Glomerular endothelial cell (primary cell): ENCODE results near the gene INPP4B. TPM values are rescaled to one million over a fixed set of nuclear protein-coding genes. Genes with fewer than 3 reads are reported as not detected.

Source experiments
- DNase-seq: peaks from one replicate; pipeline ENCODE4 v3.0.0-alpha.2; 2011; ENCODE audit warnings: low read depth, low spot score; ENCODE audit errors: extremely low read depth
- total RNA-seq: library from RNA; depleted of rRNA; stranded (reverse); fragments of >200 nt; gene quantifications from 2 replicates; pipeline ENCODE4 v1.2.3, GENCODE V29; 2015

The INPP4B gene
- total RNA-seq, 1 donor from 2014 or later, result 2.3 TPM

DNA sequence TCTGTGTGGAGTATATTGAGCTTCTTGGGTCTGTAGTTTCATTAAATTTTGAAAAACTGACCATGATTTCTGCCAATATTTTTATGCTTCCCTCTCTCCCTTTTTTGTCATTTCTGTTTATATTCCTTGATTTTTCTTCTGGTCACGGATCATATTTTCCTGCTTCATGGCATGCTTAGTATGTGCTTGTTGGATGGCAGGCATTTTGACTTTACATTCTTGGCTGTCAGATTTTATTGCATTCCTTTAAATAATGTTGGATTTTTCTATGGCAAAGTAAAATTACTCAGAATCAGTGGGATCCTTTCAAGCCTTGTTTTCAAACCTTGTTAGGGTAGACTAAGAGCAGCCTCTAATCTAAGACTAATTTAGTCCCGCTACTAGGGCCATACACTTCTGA is 677.9 kb downstream of the INPP4B start:
- no peak for DNase-seq

DNA sequence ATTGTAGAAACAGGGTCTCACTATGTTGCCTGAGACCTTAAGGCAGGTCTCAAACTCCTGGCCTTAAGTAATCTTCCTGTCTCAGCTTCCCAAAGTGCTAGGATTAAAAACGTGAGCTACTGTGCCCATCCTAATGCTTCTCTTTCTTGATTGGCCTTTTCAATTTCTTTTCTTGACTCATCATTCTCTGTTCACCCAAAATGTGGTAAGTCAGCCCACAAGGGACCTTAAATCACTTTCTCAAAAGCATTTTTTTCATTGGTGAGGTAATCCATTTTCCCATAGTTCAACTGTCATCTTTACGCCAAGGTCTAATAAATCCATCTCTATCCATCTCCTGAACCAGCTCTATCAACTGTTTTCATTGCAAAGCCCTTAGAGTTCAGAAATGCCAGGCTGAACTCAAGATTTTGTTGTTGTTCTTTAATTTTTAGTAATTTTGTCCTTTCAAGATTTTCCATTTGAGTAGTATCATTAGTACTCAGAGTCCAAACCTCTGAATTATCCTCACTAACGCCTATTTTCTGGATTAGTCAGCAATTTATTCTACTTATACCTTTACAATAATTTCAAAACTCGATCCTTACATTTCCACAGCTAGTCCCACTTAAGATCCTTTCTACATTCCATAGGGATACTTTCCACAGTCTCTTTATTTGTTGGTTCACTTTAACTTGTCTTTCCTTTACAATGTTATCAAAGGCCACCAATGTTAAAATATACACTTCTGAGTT is 681.2 kb downstream of the INPP4B start:
- DNase-seq, result no peak

DNA sequence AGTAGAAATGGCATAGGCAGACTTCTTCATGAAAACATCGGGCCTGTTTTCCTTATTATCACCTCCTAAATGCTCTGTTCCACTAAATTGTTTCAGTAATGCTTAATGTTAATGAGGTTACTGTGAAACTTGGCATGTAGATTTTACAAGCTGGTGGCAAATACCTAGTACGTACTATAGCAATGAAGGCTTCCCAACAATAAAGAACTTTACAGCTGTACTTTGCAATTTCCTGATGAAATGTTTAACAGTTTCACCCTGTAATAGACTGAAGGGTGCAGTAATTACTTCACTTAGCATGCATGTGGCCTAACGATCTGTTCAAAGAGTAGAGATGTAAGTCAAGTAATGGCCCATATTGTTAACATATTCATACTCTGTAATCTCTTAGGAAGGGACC is 685.0 kb downstream of the INPP4B start:
- no peak for DNase-seq

DNA sequence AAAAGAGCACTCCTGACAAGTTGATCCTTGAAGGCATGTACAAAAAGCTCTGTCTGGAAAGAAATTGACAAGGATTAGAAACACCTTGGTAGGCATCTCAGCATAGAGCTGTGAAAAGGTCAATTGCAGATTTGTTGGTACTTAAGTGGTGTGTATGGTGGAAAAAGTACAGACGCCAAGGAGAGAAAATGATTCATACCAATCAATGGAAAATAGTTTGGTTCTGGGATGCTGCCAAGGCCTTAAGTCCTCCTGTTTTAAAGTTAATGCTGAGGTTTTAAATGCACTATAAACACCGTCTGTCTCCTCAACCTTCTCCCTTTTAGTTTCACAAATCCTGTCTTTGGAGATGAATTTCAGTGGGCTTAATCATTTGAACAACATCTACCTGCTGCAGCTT is 685.6 kb downstream of the INPP4B start:
- DNase-seq, result no peak

DNA sequence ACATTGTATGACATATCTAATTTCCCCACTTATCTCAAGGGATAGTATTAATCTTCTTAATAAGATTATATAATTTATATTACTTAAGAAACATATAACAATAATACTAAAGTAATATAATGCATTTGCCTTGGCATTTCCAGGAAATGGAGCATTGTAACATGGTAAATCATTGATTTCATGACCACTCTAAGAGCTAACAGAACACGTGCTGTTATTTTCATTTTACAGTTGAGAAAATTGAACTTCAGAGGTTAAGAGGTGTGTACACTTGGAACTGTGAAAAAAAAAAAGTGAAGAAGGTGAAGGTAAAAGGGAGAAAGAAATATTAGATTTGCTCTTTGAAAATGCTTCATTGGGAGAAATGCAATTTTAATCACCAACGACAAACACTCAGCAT is 687.1 kb downstream of the INPP4B start:
- no peak for DNase-seq

DNA sequence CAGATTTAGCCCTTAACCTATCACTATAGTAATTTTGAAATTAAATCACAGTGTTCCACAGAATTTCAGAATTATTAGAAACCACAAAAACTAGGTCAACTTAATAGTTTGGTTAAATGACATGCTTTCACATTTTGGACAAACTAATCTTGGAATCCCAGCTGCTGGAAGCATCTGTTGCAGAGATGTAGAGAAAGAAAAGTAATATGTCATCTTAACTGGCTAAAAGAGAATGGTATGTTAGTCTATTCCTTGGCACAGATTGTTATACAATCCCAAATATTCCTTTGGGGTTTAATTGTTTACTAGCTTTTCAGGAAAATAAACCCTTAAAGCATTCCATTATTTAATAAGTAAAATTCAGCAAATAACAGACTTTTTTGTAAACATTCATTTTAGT is 689.8 kb downstream of the INPP4B start:
- DNase-seq, result no peak

DNA sequence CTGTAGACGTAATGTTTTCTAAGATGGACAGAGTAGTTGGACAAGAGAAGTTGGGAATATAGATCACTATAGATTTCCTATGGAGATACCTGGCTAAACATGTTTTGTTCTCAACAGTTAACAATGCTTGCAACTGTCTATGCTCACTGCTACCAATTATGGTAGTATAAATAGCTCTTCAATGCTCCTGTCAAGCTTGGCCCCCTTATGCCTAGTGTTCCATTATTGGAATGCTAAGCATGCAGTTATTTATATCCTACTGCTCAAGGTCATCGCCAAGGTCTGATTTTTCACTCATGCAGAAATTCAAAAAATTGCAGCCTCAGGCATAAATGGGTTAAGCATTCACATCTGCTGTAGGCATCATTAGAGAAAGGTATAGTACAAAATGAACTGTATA is 690.8 kb downstream of the INPP4B start:
- no peak for DNase-seq

DNA sequence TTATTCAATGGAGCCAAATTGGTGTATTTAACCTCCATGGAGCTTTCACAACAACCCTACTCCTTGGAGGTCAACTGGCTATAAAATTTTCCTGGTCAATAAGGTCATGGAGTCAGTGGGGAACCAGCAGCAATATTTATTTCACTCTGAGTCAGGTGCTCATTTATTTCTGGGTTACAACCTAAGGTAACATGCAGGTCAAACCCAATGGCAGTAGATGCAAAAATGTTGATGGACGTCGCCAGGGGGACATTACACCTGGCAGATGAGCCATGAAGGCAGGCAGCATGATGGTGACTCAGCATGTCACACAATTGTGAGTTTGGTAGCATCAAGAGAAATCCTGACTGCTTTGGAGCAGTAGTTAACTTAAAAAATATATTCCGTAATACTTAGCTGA is 695.6 kb downstream of the INPP4B start:
- DNase-seq, result no peak

DNA sequence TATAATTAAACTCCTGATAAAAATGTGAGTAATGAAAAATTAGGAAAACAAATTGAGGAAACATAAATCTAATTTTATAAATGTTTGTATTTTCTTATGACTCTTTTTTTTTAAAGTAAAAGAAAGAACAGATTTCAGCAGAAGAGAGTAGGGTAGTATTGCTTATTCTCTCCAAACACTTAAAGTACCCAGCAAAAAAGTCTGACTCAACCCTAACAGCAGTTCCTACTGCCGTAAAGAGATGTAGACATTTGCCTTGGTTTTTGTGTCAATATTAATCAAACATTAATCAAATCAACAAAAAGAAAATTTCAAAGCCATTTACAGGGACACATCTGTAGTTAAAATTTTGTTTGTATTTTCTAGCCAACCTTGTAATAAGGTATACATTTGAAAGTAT is 701.3 kb downstream of the INPP4B start:
- no peak for DNase-seq

DNA sequence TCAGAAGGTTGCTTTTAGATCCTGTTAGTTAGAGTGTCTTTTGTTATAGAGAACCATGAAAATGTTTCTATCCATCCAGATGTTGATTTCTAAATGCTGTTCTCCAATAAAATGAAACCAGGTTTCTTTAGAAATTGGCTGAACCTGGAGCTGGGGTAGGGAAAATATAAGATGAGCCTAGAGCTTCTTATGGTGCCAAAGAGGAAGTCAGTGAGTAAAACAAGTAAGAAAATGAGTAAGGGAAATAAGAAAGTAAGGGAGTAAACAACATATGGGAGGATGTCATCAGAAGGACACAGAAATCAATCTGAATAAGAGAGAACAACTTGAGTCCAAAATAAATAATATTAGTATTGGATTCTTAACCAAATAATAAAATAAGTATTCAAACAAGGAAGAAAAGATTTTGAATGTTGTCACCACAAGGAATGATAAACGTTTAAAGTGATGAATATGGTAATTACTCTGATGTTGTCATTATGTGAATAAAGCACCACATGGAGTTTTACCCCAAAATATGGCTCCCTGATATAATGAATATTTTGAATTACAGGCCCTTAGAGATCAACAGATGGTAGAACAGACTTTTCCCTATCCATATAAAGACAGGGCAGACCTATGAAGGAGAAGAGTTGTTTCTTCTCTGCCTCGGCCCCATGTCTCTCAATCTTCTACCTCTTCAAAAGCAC is 703.6 kb downstream of the INPP4B start:
- no peak for DNase-seq

DNA sequence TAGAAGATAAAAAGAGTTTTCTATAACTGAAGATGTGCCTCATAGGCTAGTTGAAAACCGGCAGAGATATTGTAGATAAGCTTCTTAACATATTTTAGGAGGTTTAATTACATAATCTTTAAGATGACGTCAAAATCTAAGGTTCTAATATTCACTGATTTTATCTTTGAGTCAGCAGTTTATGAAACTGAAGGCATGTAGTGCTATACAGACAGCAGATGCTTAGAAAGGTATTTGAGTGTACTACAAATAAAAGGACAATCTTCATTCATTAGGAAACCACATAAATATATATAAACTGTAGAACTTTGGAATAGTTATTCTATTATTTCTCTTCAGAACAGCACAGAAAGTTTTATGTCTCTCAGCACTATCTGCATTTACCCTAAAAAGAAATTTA is 704.9 kb downstream of the INPP4B start:
- DNase-seq, result no peak

DNA sequence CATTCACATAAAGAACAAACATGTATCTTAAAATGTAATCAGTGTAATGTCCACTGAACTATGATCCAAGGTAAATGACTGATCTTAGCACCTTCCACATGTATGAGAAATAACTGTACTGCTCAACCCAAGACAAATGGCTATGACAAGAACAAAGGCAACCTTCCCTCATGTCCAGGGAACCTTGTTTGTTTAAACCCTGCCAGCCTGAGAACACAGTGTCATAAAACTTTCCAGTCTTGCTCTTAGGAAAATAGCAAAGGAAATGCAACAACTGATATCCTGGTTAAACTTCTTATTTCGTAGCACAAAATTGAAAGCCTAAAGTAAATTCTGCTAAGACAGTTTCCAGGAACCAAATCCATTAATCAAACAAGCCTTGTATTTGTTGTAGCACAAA is 715.4 kb downstream of the INPP4B start:
- DNase-seq, result no peak

DNA sequence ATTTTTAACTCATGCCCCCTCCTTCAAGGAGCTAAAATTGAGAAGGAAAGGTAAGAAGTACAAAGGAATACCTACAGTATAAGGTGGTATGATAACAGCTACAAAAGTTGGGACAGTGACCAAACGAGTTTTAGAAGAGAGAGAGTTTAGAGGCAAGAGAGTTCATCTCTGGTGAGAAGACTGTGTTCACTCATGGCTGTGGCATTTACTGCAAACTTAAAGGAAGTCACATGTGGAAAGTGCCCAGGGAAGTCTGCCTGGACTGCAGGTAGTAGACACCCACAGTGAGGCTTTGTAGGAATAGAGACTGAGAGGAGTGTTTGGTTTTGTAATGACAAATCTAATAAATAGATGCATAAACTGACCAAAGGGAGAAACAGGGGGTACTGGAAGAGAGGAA is 716.2 kb downstream of the INPP4B start:
- no peak for DNase-seq

DNA sequence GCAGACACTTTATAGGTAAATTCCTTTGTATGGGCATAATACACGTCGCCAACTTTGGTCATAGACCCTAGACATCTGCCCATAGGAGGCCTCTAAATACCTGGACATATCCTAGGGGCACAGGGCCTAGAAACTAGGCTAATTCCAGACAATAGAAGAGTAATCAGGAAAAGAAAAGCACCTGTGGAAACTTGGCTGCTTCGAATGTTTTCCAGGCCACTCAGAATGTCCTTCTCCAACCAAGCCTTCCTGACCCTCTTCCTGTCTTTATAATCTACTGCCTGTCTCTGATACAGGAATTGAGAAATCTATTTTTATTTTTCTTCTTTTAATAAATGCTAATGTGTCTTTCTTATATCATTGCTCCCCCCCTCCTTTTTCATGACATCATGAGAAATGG is 716.6 kb downstream of the INPP4B start:
- no peak for DNase-seq

DNA sequence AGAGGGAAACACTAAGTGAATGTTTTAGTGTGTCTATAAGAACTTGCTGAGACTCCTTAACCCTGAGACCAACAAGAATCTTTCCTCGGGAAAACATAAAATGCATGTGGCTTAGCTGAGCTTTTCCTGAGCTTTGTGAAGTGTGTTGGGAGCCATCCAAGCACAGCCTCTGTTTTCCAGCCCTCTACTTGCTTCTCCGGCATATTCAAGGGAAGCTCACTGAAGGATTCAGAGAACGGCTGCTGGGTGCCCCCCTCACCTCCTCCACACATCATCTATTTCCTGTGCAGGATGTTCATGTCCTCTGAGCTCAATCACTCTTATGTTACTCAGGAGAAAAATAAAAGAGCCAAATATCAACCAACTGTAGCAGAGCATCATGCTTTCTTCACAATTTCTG is 717.6 kb downstream of the INPP4B start:
- peak; percentile 66 for DNase-seq

DNA sequence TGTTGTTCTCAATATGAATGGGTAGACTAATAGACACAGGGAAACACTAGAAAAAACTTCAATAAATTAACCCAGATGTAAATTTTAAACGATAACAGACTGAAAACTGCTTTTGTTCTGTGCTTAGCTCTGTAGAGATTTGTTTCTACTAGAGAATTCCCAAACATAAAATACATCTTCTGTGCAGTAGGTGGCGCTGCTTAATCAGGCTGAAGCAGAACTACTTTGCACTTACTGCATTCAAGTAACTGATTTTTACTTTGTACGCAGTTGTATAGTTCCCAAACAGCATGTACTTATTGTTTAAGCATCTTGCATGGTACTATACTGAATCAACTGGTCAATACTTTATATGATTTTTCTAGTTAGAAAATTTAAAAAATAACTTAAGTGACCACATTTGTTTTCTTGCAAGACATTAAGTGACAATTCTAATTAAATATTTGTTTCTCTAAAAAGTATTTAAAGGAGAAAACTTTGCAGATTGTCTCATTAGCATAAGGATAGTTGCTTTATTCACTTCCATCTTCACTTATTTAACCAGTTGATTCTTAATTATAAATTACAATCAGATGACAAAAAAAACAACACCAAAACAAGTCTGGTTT is 719.1 kb downstream of the INPP4B start:
- peak; percentile 74 for DNase-seq

DNA sequence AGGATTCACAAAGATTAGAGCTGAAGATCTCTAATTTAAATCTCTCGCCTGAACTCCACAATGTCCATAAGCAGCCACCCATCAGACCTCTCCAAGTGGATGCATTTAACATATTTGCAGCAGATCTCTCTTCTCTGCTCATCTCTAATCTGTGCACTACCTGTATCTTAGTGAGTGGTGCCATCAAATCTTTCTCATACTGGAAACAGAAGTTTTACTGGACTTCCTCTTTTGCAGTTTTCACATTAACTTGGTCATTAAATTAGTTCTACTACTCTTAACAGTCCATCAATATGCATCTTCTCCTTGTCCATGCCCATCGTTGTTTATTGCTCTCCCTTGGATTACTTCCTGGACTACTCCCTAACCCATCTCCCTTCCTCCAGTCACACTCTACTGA is 721.2 kb downstream of the INPP4B start:
- DNase-seq, result no peak

DNA sequence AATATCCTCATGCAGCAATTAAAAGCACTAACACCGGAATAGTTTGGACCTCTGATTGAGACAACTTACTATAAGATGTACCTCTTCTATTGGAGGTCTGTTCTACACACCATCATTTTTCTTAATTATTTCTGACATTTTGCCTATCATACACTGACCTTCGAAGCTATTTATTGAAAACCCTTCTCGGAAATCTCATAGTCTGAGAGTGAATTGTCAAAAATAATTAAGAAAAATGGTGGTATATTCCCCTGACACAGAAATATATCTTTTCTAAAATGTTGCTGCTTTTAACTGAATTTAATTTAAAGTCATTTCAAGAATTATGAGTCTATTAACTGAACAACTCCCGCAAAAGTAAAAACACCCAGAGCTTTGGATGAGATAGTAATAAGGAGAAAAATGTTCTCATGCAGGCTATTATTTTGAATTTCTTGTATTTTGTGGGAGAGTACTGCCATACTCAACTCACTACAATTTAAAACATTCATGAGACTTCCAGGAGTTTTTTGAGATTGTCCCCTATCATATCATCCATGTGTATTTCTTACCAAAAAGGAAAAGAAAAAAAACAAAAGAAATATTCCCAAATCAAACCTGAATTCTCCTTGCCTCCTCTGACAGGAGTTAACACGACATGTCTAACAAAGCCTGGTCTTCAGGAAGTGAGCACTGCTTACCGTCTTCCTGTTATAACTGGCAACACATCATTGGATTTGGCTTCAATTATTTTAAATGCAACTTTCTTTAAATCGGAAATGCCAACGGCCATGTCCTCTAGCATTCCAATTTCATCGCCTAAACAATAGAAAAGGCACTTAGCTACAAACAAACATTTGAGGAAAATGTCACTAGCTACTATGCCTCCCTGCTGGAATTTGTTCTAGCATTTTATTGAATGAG is 724.4 kb downstream of the INPP4B start:
- peak; percentile 98 for DNase-seq

DNA sequence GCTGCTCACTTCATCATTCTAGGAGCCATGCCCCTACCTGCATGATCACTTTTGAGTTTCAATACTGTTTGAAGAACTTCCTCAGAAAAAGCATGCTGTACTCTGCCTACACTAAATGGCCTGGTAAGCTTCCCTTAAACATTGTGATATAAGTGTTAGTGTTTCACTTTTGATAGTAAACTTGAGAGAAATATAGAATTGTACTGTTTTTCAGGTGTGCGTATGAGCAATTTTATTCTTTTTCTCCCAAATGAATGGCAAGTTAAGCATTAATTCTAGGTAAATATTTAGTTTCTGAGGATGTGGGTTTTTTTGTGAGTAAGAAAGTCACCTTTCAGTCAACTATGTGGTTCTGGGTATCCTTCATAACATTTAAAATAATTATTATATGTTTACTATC is 725.2 kb downstream of the INPP4B start:
- no peak for DNase-seq

DNA sequence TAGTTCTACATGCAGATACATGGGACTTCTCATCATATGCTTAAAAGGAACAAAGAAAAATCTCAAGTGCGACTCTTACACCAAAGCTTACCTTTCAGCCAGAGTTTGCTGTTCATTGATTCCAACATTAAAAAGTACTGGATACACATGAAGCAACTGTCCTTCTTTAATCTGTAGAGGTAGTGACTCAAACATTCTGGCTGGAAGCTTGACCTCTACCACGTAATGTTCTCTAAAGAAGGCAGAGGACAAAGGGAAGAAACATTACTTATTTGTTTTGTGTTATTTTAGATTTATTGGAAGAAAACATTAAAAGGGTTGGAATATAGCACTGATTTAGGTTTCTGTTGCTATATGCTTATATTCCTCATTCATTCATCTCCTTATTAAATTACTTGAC is 733.6 kb downstream of the INPP4B start:
- no peak for DNase-seq

DNA sequence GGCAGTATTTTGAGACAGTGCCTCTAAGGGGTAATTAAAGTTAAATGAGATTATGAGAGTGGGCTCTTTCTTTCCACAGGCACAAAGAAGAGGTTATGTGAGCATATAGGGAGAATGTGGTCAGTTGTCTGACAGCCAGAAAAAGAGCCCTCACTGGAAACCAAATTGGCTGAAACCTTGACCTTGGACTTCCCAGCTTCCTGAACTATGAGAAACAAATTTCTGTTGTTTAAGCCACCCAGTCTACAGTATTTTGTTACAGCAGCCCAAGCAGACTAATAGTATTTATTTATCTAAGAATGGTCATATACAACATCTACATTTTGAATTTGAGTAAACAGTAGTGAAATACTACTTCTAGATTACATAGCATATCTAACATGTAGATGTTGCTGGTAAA is 736.0 kb downstream of the INPP4B start:
- DNase-seq, result no peak
